ENCODE measurements around the gene SMIM5.
"Not testable (repeated sequence)": the region's sequence is repeated elsewhere in the genome, so short reads cannot be mapped to it uniquely, and the experiment has no call there.

DNA sequence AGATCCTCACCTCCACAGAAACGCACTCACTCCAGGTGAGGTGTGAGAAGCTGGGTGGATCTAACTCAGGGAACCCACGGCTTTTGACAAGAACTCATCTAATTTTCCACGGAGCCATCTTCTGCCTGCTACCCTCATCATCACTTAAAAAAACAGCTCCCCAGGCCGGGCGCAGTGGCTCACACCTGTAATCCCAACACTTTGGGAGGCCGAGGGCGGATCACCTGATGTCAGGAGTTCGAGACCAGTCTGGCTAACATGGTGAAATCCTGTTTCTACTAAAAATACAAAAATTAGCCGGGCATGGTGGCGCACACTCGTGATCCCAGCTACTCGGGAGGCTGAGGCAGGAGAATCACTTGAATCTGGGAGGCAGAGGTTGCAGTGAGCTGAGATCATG lies 4.8 kb downstream of the SMIM5 start:
- TF ChIP-seq, protein P1, sequence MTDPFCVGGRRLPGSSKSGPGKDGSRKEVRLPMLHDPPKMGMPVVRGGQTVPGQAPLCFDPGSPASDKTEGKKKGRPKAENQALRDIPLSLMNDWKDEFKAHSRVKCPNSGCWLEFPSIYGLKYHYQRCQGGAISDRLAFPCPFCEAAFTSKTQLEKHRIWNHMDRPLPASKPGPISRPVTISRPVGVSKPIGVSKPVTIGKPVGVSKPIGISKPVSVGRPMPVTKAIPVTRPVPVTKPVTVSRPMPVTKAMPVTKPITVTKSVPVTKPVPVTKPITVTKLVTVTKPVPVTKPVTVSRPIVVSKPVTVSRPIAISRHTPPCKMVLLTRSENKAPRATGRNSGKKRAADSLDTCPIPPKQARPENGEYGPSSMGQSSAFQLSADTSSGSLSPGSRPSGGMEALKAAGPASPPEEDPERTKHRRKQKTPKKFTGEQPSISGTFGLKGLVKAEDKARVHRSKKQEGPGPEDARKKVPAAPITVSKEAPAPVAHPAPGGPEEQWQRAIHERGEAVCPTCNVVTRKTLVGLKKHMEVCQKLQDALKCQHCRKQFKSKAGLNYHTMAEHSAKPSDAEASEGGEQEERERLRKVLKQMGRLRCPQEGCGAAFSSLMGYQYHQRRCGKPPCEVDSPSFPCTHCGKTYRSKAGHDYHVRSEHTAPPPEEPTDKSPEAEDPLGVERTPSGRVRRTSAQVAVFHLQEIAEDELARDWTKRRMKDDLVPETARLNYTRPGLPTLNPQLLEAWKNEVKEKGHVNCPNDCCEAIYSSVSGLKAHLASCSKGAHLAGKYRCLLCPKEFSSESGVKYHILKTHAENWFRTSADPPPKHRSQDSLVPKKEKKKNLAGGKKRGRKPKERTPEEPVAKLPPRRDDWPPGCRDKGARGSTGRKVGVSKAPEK (CRISPR knock-in tag; IDR thresholded peaks at IDR 0.05; ENCODE audit: borderline replicate concordance): not testable (repeated sequence)
- TF ChIP-seq, protein P2, sequence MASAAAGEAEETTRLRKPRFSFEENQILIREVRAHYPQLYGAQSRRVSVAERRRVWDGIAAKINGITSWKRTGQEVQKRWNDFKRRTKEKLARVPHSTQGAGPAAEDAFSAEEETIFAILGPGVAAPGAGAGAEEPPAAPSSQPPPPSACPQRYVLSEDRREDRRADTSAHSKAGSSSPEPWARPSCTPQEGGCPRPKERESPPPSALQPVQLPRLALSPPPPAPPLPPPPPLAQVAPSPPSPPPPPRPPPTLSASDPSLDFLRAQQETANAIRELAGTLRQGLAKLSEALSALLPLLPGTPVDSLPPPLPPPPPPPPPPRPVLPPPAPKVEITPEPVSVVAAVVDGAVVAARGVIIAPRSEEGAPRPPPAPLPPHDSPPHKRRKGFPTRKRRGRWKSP (CRISPR knock-in tag; IDR thresholded peaks at IDR 0.05): not testable (repeated sequence)
- TF ChIP-seq ZNF678 (CRISPR knock-in tag; IDR thresholded peaks at IDR 0.05); MYC (CRISPR knock-in tag; IDR thresholded peaks at IDR 0.05; ENCODE audit: borderline replicate concordance); NFATC3 (CRISPR knock-in tag; IDR thresholded peaks at IDR 0.05); ASH2L (IDR thresholded peaks at IDR 0.05; ENCODE audit: insufficient read length, low read depth, low read length); ZMYM4 (CRISPR knock-in tag; IDR thresholded peaks at IDR 0.05); MTF1 (CRISPR knock-in tag; IDR thresholded peaks at IDR 0.05); SRSF9 (IDR thresholded peaks at IDR 0.05; ENCODE audit: borderline replicate concordance, insufficient read depth, low read depth, low read length, poor library complexity, severe bottlenecking): not testable (repeated sequence)
- TF ChIP-seq, protein P3, sequence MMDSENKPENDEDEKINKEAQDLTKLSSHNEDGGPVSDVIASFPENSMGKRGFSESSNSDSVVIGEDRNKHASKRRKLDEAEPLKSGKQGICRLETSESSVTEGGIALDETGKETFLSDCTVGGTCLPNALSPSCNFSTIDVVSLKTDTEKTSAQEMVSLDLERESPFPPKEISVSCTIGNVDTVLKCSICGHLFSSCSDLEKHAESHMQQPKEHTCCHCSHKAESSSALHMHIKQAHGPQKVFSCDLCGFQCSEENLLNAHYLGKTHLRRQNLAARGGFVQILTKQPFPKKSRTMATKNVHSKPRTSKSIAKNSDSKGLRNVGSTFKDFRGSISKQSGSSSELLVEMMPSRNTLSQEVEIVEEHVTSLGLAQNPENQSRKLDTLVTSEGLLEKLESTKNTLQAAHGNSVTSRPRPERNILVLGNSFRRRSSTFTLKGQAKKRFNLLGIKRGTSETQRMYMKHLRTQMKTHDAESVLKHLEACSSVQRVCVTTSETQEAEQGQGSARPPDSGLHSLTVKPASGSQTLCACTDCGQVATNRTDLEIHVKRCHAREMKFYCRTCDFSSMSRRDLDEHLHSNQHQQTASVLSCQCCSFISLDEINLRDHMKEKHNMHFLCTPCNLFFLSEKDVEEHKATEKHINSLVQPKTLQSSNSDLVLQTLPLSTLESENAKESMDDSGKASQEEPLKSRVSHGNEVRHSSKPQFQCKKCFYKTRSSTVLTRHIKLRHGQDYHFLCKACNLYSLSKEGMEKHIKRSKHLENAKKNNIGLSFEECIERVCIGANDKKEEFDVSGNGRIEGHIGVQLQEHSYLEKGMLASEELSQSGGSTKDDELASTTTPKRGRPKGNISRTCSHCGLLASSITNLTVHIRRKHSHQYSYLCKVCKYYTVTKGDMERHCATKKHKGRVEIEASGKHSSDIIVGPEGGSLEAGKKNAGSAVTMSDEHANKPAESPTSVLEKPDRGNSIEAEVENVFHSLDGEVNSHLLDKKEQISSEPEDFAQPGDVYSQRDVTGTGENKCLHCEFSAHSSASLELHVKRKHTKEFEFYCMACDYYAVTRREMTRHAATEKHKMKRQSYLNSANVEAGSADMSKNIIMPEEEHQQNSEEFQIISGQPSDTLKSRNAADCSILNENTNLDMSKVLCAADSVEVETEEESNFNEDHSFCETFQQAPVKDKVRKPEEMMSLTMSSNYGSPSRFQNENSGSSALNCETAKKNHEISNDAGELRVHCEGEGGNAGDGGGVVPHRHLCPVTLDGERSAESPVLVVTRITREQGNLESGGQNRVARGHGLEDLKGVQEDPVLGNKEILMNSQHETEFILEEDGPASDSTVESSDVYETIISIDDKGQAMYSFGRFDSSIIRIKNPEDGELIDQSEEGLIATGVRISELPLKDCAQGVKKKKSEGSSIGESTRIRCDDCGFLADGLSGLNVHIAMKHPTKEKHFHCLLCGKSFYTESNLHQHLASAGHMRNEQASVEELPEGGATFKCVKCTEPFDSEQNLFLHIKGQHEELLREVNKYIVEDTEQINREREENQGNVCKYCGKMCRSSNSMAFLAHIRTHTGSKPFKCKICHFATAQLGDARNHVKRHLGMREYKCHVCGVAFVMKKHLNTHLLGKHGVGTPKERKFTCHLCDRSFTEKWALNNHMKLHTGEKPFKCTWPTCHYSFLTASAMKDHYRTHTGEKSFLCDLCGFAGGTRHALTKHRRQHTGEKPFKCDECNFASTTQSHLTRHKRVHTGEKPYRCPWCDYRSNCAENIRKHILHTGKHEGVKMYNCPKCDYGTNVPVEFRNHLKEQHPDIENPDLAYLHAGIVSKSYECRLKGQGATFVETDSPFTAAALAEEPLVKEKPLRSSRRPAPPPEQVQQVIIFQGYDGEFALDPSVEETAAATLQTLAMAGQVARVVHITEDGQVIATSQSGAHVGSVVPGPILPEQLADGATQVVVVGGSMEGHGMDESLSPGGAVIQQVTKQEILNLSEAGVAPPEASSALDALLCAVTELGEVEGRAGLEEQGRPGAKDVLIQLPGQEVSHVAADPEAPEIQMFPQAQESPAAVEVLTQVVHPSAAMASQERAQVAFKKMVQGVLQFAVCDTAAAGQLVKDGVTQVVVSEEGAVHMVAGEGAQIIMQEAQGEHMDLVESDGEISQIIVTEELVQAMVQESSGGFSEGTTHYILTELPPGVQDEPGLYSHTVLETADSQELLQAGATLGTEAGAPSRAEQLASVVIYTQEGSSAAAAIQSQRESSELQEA (CRISPR knock-in tag; IDR thresholded peaks at IDR 0.05; ENCODE audit: not compliant biosample characterization): not testable (repeated sequence)
- TF ChIP-seq, protein P4, sequence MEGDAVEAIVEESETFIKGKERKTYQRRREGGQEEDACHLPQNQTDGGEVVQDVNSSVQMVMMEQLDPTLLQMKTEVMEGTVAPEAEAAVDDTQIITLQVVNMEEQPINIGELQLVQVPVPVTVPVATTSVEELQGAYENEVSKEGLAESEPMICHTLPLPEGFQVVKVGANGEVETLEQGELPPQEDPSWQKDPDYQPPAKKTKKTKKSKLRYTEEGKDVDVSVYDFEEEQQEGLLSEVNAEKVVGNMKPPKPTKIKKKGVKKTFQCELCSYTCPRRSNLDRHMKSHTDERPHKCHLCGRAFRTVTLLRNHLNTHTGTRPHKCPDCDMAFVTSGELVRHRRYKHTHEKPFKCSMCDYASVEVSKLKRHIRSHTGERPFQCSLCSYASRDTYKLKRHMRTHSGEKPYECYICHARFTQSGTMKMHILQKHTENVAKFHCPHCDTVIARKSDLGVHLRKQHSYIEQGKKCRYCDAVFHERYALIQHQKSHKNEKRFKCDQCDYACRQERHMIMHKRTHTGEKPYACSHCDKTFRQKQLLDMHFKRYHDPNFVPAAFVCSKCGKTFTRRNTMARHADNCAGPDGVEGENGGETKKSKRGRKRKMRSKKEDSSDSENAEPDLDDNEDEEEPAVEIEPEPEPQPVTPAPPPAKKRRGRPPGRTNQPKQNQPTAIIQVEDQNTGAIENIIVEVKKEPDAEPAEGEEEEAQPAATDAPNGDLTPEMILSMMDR (CRISPR knock-in tag; IDR thresholded peaks at IDR 0.05): not testable (repeated sequence)
- TF ChIP-seq, protein P5, sequence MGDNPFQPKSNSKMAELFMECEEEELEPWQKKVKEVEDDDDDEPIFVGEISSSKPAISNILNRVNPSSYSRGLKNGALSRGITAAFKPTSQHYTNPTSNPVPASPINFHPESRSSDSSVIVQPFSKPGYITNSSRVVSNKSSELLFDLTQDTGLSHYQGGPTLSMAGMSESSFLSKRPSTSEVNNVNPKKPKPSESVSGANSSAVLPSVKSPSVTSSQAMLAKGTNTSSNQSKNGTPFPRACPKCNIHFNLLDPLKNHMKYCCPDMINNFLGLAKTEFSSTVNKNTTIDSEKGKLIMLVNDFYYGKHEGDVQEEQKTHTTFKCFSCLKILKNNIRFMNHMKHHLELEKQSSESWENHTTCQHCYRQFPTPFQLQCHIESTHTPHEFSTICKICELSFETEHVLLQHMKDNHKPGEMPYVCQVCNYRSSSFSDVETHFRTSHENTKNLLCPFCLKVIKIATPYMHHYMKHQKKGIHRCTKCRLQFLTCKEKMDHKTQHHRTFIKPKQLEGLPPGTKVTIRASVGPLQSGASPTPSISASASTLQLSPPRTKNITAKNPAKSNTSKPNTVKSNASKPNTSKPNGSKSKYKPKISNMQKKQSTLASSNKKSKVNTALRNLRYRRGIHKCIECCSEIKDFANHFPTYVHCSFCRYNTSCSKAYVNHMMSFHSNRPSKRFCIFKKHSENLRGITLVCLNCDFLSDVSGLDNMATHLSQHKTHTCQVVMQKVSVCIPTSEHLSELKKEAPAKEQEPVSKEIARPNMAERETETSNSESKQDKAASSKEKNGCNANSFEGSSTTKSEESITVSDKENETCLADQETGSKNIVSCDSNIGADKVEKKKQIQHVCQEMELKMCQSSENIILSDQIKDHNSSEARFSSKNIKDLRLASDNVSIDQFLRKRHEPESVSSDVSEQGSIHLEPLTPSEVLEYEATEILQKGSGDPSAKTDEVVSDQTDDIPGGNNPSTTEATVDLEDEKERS (CRISPR knock-in tag; IDR thresholded peaks at IDR 0.05): not testable (repeated sequence)
- TF ChIP-seq, protein P6, sequence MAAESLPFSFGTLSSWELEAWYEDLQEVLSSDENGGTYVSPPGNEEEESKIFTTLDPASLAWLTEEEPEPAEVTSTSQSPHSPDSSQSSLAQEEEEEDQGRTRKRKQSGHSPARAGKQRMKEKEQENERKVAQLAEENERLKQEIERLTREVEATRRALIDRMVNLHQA (CRISPR knock-in tag; IDR thresholded peaks at IDR 0.05): not testable (repeated sequence)

All from HepG2 (cell line).